T-helper 2 cell treated with Interferon-gamma antibody and Interleukin-4, amounts not matched to agents 5 μg/mL and 100 μg/mL, for 36 hours (primary cell): ENCODE results near the gene OR6C68.

Source experiments
- DNase-seq: peaks from one replicate; pipeline ENCODE4 v3.0.0; 2021; ENCODE audit warnings: low spot score
- H3K27ac Mint-ChIP-seq: one replicate; pipeline ENCODE4 v1.8.0; 2021; ENCODE audit warnings: mild to moderate bottlenecking, mixed read lengths
- H3K27me3 Mint-ChIP-seq: one replicate; pipeline ENCODE4 v1.8.0; 2021; ENCODE audit warnings: low read depth, mixed read lengths
- H3K36me3 Mint-ChIP-seq: one replicate; pipeline ENCODE4 v1.8.0; 2021; ENCODE audit warnings: low read depth, mixed read lengths
- H3K4me1 Mint-ChIP-seq: one replicate; pipeline ENCODE4 v1.8.0; 2021; ENCODE audit warnings: low read depth, mixed read lengths
- H3K4me3 Mint-ChIP-seq: one replicate; pipeline ENCODE4 v1.8.0; 2022; ENCODE audit warnings: mild to moderate bottlenecking, moderate library complexity, mixed read lengths
- H3K9me3 Mint-ChIP-seq: one replicate; pipeline ENCODE4 v1.8.0; 2021; ENCODE audit warnings: mixed read lengths

OR6C68 gene

GRCh38 chr12:55501601-55502000, 9.4 kb downstream of the OR6C68 start:
- Mint-ChIP-seq H3K9me3 (no peaks in the 10 kb centered on the region), H3K36me3 (no peaks in the 10 kb centered on the region), H3K4me3 (no peak overlapping the region), H3K27ac (no peak overlapping the region), H3K27me3 (peaks cover 5% of the 10 kb centered on the region), H3K4me1 (no peaks in the 10 kb centered on the region)
- DNase-seq, result no peak

- Mint-ChIP-seq H3K4me3 (no peak overlapping the region), H3K4me1 (no peaks in the 10 kb centered on the region), H3K9me3 (no peaks in the 10 kb centered on the region), H3K36me3 (no peaks in the 10 kb centered on the region), H3K27me3 (no peaks in the 10 kb centered on the region), H3K27ac (no peak overlapping the region)
- no peak for DNase-seq
Observed at GRCh38 chr12:55515696-55516095, 23.5 kb downstream of the OR6C68 start.

DNA sequence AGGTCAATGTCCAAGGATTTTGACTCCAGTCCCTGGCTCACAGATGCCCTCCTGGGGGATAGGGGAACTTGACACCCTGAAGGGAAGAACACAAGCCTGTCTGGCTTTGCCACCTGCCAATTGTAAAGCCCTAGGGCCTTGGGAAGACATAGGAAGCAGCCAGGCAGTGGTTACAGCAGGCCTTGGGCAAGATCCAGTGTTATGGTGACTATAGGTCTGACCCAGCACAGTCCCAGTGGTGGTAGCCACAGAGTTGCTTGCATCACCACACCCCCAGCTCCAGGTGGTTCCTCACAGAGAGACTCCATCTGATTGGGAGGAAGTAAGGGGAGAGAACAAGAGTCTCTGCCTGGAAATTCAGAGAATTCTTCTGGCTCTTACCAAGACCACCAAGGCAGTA, 24.2 kb downstream of the OR6C68 start:
- no peaks in the 10 kb centered on the region for H3K36me3 Mint-ChIP-seq
- no peak overlapping the region for H3K27ac Mint-ChIP-seq
- no peaks in the 10 kb centered on the region for H3K27me3 Mint-ChIP-seq
- H3K9me3 Mint-ChIP-seq, result no peaks in the 10 kb centered on the region
- DNase-seq, result no peak
- H3K4me3 Mint-ChIP-seq, result no peak overlapping the region
- H3K4me1 Mint-ChIP-seq, result no peaks in the 10 kb centered on the region
